Left lung (tissue), 10 donors: ENCODE data around the gene DLK2. TPM values are rescaled to one million over a fixed set of nuclear protein-coding genes. Genes with fewer than 3 reads are reported as not detected.
"Not testable (repeated sequence)": the region's sequence is repeated elsewhere in the genome, so short reads cannot be mapped to it uniquely, and the experiment has no call there.

Experiments used
- ATAC-seq: fragments of 200-7000 bp; cut with Tn5 transposase; one replicate; pipeline ENCODE4 v1.9.1; 2020; ENCODE audit warnings: moderate library complexity
- DNase-seq, 4 donors: peaks; one replicate each; pipeline ENCODE4 v3.0.0-alpha.2; 2013 to 2020
- H3K27ac ChIP-seq, 2 donors: fragments of 200-600 bp; sonication (generic) in 1 of 2; one replicate each; pipeline versions ENCODE4 v1.5.0 to v1.8.0; 2020 to 2021
- H3K27me3 ChIP-seq, 2 donors: fragments of 200-600 bp; sonication (generic) in 1 of 2; one replicate each; pipeline versions ENCODE4 v1.5.0 to v1.8.0; 2020 to 2021
- H3K36me3 ChIP-seq, 2 donors: fragments of 200-600 bp; sonication (generic) in 1 of 2; one replicate each; pipeline versions ENCODE4 v1.5.0 to v1.8.0; 2020 to 2021
- H3K4me1 ChIP-seq, 2 donors: fragments of 200-600 bp; one replicate each; pipeline ENCODE4 v1.8.0; 2021
- H3K4me3 ChIP-seq, 2 donors: fragments of 200-600 bp; sonication (generic) in 1 of 2; one replicate each; pipeline versions ENCODE4 v1.5.0 to v1.8.0; 2020 to 2021; ENCODE audit warnings: mild to moderate bottlenecking in 1 of 2
- H3K9me3 ChIP-seq, 2 donors: fragments of 200-600 bp; sonication (generic) in 1 of 2; one replicate each; pipeline versions ENCODE4 v1.5.0 to v1.8.0; 2020 to 2021
- CTCF ChIP-seq, 2 donors: fragments of 200-600 bp; sonication (generic) in 1 of 2; IDR thresholded peaks; one replicate each; pipeline versions ENCODE4 v1.5.0 to v1.8.0; 2021; ENCODE audit warnings: antibody characterized with exemption in 2 of 2
- intact Hi-C, 2 donors: fragments of 100-400 bp; cut with DNase I; formaldehyde crosslinking; loops; one replicate each; pipeline versions ENCODE4 v1.11.2 to v1.14.2; 2022
- polyA plus RNA-seq, 6 donors: library from polyadenylated mRNA; unstranded; fragments of 120-200 nt; gene quantifications; one replicate each; pipeline ENCODE4 v1.2.1, GENCODE V29; 2013; ENCODE audit not compliant: insufficient read length in 6 of 6
- total RNA-seq, 2 donors: library from RNA; stranded (reverse); fragmentation: NEBNext Ultra II Directional; extraction: Animal tissue kit (Norgen Biotek cat#: 25700); gene quantifications; one replicate each; pipeline ENCODE4 v1.2.1, GENCODE V29; 2021
- donor health status: DM: no; HTN: yes; CAD: no.
- donor health status: DM: no; HTN: no; CAD: no.

The DLK2 gene
- total and polyA plus RNA-seq, 8 donors: 0.93 to 2.6 (median 1.7) TPM

DNA sequence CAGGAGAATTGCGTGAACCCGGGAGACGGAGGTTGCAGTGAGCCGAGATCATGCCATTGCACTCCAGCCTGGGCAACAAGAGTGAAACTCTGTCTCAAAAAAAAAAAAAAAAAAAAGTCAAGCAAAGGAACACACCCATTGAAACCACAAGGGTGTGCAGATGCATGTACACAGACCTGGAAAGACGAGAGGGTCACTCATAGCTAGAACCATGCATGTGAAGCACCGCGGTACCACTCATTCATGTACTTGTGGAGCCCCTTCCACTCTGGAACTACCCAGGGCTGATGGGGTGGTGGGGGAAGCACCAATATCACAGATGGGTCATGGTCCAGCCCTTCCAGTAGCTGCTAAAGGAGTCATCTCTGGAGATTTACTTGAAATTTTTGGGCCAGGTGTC, 14.6 kb upstream of the DLK2 start:
- Histone ChIP-seq H3K4me3 (no peak overlapping the region), H3K27ac (no peak overlapping the region), H3K27me3 (peaks cover 0 to 24% of the 10 kb centered on the region in 2 donors), H3K36me3 (no peaks in the 10 kb centered on the region), H3K4me1 (no peaks in the 10 kb centered on the region), H3K9me3 (no peaks in the 10 kb centered on the region)
- intact Hi-C loops: no loop called here
- no peak for ATAC-seq
- DNase-seq: no peak
- no peak for TF ChIP-seq CTCF (IDR thresholded peaks at IDR 0.05)

DNA sequence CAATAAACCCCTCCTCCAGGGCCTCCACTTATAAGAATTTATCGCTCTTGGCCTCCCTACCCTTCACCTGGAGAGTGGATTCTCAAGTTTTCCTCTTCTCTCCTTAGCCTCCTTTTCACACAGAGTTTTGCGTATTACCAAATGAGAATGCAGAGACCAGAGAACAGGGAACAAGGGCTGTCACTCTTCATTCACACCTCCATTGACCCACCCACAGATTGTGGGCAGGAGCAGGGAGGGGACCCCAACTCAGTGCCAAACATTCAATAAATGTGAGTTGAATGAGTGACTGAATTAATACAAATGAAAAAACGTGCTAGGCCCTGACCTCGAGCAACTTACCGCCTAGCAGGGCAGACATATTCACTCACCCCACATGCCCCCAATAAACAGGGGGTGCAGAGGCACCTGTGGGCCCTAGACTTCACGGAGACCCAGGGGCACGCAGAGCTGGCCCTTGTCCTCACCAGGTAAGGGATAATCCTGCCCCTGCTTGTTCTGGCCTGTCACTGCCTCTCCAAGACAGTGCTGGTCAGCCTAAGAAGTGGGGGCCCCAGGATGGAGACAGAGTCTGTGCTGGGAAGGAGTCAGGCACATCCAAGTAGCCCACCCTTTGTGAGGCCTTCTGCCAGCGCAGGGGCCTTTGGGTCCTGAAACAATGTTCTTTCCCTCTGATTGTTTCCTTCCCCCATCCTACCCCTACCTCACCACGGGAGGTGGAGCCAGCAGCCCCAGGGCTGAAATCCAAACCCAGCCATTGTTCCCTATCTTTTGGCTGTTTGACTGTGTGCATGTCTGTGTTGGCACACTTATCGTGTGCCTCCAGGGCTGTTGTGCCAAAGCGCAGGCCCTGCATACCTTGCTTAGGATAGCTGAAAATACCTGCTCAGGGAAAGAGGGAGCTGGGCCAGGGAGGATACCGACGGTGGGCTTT, 13.7 kb upstream of the DLK2 start:
- no peak overlapping the region for H3K27ac ChIP-seq
- DNase-seq (no peak), ATAC-seq (no peak)
- no peaks in the 10 kb centered on the region for H3K36me3 ChIP-seq
- no peaks in the 10 kb centered on the region for H3K9me3 ChIP-seq
- no peaks in the 10 kb centered on the region for H3K4me1 ChIP-seq
- peaks cover 0 to 33% of the 10 kb centered on the region in 2 donors for H3K27me3 ChIP-seq
- no peak for TF ChIP-seq CTCF (IDR thresholded peaks at IDR 0.05)
- intact Hi-C loops: no loop called here
- no peak overlapping the region for H3K4me3 ChIP-seq

DNA sequence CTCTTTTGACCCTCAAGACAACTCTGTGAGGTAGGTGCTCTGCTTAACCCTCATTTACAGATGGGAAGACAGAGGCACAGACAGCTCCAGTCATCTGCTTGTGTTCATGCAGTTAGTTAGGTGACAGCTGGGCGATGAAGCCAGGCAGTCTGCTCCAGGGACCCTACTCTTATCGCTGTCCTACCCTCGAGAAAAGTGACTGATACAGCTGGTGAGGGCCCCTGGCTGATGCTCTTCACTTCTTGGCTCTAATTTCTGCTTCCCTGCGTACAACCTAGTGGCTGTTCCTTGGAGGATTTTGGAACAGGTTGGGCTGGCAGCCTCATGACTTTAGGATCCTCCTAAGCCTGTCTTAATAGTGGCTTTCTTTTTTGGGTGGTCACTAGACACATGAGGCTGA, 12.9 kb upstream of the DLK2 start:
- Histone ChIP-seq H3K27ac (no peak overlapping the region), H3K27me3 (peaks cover 0 to 41% of the 10 kb centered on the region in 2 donors), H3K4me3 (no peak overlapping the region), H3K9me3 (no peaks in the 10 kb centered on the region), H3K4me1 (no peaks in the 10 kb centered on the region), H3K36me3 (no peaks in the 10 kb centered on the region)
- no peak for TF ChIP-seq CTCF (IDR thresholded peaks at IDR 0.05)
- ATAC-seq (no peak), DNase-seq (no peak)
- intact Hi-C loops: no loop called here

DNA sequence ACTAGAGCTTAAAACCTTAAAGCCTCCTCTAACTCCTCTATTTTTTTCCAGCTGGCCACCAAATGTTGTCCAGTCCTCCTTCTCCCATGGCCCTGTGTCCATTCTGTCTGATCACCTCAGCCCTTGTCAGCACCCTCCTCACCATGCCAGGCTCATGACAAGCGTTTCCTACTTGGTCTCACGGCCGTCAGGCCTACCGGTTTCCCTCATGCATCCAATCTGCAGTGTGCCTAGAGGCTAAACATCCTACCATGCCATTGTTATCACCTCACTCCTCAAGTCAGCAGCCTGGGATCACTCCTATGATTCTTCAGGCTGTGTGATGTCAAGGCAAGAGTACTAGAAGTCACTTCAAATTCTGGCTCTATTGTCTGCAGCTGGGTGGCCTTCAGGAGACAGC, 12.4 kb upstream of the DLK2 start:
- no peaks in the 10 kb centered on the region for H3K9me3 ChIP-seq
- no peak for DNase-seq
- intact Hi-C loops: no loop called here
- no peak for TF ChIP-seq CTCF (IDR thresholded peaks at IDR 0.05)
- H3K4me1 ChIP-seq: no peaks in the 10 kb centered on the region
- H3K4me3 ChIP-seq: no peak overlapping the region
- H3K36me3 ChIP-seq: no peaks in the 10 kb centered on the region
- no peak overlapping the region for H3K27ac ChIP-seq
- no peak for ATAC-seq
- H3K27me3 ChIP-seq: peaks cover 0 to 46% of the 10 kb centered on the region in 2 donors

DNA sequence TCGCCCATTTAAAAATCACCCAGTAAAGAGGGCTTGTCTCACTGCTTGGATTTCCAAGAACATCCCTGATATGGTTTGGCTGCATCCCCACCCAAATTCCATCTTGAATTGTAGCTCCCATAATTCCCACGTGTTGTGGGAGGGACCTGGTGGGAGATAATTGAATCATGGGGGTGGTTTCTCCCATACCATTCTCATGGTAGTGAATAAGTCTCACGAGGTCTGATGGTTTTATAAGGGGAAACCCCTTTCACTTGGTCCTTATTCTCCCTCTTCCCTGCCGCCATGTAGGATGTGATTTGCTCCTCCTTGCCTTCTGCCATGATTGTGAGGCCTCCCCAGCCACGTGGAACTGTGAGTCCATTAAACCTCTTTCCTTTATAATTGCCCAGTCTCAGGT, 11.9 kb upstream of the DLK2 start:
- DNase-seq, H3K4me1 ChIP-seq, intact Hi-C loops, H3K9me3 ChIP-seq, H3K4me3 ChIP-seq, H3K27ac ChIP-seq, ATAC-seq, H3K36me3 ChIP-seq: not testable (repeated sequence)
- H3K27me3 ChIP-seq: peaks cover 0 to 45% of the 10 kb centered on the region in 2 donors
